ENCODE measurements around the gene TRAF6. TPM values are rescaled to one million over a fixed set of nuclear protein-coding genes. Genes with fewer than 3 reads are reported as not detected.
A peak's percentile ranks its signal among the peaks of the same experiment; 100 is the strongest.

TRAF6 gene
- total and polyA plus RNA-seq, 2 experiments from 2014 or later, result 4.2 to 10.5 TPM

DNA sequence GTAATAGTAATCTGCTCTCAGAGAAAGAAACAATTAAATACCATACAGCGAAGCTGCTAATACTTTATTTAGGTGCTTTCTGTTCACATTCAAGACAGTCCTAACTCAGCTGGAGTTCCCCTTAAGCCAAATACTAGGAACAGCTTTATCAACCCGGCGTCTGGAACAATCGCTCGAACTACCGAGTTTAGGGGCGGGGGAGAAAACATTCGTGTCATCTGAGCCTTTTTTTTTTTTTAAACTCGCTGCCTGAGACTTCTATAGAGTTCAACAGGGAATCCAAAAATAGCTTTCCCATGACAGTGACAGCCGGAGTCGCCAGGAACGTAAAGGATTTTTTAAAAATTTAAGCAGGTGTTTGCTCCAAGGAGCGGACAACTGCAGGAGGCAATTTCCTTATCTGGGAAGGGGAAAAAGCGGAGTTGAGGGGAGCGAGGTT lies 852 bp downstream of the TRAF6 start:
- no peaks in the 10 kb centered on the region for H3K4me1 ChIP-seq (ENCODE audit: insufficient read depth)
- H3F3A ChIP-seq (replicated peaks; ENCODE audit: low read depth), result no peaks in the 10 kb centered on the region; the same call in 1 of the 2 replicates
- H3K9me2 ChIP-seq (ENCODE audit: insufficient read depth), result no peaks in the 10 kb centered on the region
- H3K36me3 ChIP-seq (ENCODE audit: insufficient read depth), result no peaks in the 10 kb centered on the region
- peak; percentile 35 for DNase-seq (ENCODE audit: low spot score)
- H3K27ac ChIP-seq (ENCODE audit: low read depth), result no peak overlapping the region
- Mint-ChIP-seq H3K36me3 (ENCODE audit: low read depth) (no peaks in the 10 kb centered on the region), H3K4me1 (peaks cover 10% of the 10 kb centered on the region; the same call in 2 of the 3 replicates), H3K27ac (no peak overlapping the region), H3K9me3 (no peaks in the 10 kb centered on the region), H3K4me3 (peak overlapping the region; percentile 93), H3K27me3 (ENCODE audit: insufficient read depth, low read depth, poor library complexity) (peaks cover 9% of the 10 kb centered on the region)
- H3K27me3 ChIP-seq (ENCODE audit: insufficient read depth), result peaks cover 9% of the 10 kb centered on the region; the same call in 1 of the 2 replicates
- peak overlapping the region; percentile 86 for H2AFZ ChIP-seq
- peak overlapping the region; percentile 77 for H3K4me2 ChIP-seq
- no peak for TF ChIP-seq STAT1 (IDR thresholded peaks at IDR 0.05; ENCODE audit: unreplicated experiment)
- TF ChIP-seq CREB1 (CRISPR knock-in tag; IDR thresholded peaks at IDR 0.05; ENCODE audit: low read depth), result no peak
- TF ChIP-seq NANOG (IDR thresholded peaks at IDR 0.05; ENCODE audit: borderline replicate concordance), result no peak
- TF ChIP-seq, protein P1, sequence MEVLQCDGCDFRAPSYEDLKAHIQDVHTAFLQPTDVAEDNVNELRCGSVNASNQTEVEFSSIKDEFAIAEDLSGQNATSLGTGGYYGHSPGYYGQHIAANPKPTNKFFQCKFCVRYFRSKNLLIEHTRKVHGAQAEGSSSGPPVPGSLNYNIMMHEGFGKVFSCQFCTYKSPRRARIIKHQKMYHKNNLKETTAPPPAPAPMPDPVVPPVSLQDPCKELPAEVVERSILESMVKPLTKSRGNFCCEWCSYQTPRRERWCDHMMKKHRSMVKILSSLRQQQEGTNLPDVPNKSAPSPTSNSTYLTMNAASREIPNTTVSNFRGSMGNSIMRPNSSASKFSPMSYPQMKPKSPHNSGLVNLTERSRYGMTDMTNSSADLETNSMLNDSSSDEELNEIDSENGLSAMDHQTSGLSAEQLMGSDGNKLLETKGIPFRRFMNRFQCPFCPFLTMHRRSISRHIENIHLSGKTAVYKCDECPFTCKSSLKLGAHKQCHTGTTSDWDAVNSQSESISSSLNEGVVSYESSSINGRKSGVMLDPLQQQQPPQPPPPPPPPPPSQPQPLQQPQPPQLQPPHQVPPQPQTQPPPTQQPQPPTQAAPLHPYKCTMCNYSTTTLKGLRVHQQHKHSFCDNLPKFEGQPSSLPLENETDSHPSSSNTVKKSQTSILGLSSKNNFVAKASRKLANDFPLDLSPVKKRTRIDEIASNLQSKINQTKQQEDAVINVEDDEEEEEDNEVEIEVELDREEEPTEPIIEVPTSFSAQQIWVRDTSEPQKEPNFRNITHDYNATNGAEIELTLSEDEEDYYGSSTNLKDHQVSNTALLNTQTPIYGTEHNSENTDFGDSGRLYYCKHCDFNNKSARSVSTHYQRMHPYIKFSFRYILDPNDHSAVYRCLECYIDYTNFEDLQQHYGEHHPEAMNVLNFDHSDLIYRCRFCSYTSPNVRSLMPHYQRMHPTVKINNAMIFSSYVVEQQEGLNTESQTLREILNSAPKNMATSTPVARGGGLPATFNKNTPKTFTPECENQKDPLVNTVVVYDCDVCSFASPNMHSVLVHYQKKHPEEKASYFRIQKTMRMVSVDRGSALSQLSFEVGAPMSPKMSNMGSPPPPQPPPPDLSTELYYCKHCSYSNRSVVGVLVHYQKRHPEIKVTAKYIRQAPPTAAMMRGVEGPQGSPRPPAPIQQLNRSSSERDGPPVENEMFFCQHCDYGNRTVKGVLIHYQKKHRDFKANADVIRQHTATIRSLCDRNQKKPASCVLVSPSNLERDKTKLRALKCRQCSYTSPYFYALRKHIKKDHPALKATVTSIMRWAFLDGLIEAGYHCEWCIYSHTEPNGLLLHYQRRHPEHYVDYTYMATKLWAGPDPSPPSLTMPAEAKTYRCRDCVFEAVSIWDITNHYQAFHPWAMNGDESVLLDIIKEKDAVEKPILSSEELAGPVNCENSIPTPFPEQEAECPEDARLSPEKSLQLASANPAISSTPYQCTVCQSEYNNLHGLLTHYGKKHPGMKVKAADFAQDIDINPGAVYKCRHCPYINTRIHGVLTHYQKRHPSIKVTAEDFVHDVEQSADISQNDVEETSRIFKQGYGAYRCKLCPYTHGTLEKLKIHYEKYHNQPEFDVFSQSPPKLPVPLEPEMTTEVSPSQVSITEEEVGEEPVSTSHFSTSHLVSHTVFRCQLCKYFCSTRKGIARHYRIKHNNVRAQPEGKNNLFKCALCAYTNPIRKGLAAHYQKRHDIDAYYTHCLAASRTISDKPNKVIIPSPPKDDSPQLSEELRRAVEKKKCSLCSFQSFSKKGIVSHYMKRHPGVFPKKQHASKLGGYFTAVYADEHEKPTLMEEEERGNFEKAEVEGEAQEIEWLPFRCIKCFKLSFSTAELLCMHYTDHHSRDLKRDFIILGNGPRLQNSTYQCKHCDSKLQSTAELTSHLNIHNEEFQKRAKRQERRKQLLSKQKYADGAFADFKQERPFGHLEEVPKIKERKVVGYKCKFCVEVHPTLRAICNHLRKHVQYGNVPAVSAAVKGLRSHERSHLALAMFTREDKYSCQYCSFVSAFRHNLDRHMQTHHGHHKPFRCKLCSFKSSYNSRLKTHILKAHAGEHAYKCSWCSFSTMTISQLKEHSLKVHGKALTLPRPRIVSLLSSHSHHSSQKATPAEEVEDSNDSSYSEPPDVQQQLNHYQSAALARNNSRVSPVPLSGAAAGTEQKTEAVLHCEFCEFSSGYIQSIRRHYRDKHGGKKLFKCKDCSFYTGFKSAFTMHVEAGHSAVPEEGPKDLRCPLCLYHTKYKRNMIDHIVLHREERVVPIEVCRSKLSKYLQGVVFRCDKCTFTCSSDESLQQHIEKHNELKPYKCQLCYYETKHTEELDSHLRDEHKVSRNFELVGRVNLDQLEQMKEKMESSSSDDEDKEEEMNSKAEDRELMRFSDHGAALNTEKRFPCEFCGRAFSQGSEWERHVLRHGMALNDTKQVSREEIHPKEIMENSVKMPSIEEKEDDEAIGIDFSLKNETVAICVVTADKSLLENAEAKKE (CRISPR knock-in tag; IDR thresholded peaks at IDR 0.05), result no peak
- no peak for TF ChIP-seq CTCF (conservative IDR thresholded peaks at IDR 0.05; ENCODE audit: low read depth in 2 of 2)
- peaks cover 16% of the 10 kb centered on the region for H3K79me2 ChIP-seq (replicated peaks; ENCODE audit: insufficient read depth)
- peaks cover 4% of the 10 kb centered on the region; the same call in 1 of the 2 replicates for H4K20me1 ChIP-seq (replicated peaks; ENCODE audit: insufficient read depth)
- peak; percentile 5; the same call in 1 of the 3 replicates for ATAC-seq
- peak overlapping the region; percentile 91 for H3K4me3 ChIP-seq

Data from GM23338 (cell line).